K562 (cell line): ENCODE measurements around the gene CIAO3. TPM values are rescaled to one million over a fixed set of nuclear protein-coding genes. Genes with fewer than 3 reads are reported as not detected.

Experiments
- BHLHE40 ChIP-seq: IDR thresholded peaks from 2 replicates; pipeline ENCODE4 v1.6.1; 2011; ENCODE audit warnings: low read length, improper control_type of control experiment
- CBFA2T3 ChIP-seq: fragments of 450-650 bp; IDR thresholded peaks from 2 replicates; pipeline ENCODE4 v1.6.1; 2017
- CBX5 ChIP-seq: IDR thresholded peaks from 2 replicates; pipeline ENCODE4 v1.6.1; 2014; ENCODE audit warnings: low read depth, borderline replicate concordance
- CHD7 ChIP-seq: fragments of 200-600 bp; sonication (generic); IDR thresholded peaks from one replicate; pipeline ENCODE4 v1.6.1; 2012; ENCODE audit warnings: mild to moderate bottlenecking, low read depth, low read length, inconsistent platforms
- ETS1 ChIP-seq: conservative IDR thresholded peaks from 2 replicates; pipeline ENCODE4 v1.6.1; 2011; ENCODE audit warnings: low read depth, mild to moderate bottlenecking, low read length; ENCODE audit not compliant: control insufficient read depth
- ETV5 ChIP-seq: sonication (generic); formaldehyde crosslinking; IDR thresholded peaks from 2 replicates; pipeline ENCODE4 v1.4.0; 2020; ENCODE audit warnings: low read depth, mild to moderate bottlenecking, missing genetic modification reagents
- HOXB6 ChIP-seq: fragments of 250-450 bp; sonication (Bioruptor Pico); IDR thresholded peaks from 2 replicates; pipeline ENCODE4 v1.5.1; 2022; ENCODE audit warnings: mild to moderate bottlenecking, borderline replicate concordance
- NCOR1 ChIP-seq: fragments of 450-650 bp; IDR thresholded peaks from 2 replicates; pipeline ENCODE4 v1.6.1; 2016; ENCODE audit warnings: mild to moderate bottlenecking, moderate library complexity
- ZNF586 ChIP-seq: fragments of 450-650 bp; formaldehyde crosslinking; conservative IDR thresholded peaks from 2 replicates; pipeline ENCODE4 v1.4.0; 2020; ENCODE audit warnings: mild to moderate bottlenecking, moderate library complexity
- ZNF766 ChIP-seq: fragments of 200-800 bp; sonication (Bioruptor generic); conservative IDR thresholded peaks from 2 replicates; pipeline ENCODE4 v1.6.1; 2016; ENCODE audit warnings: missing genetic modification characterization, missing compliant biosample characterization
- ZNF785 ChIP-seq: fragments of 250-450 bp; sonication (Bioruptor Pico); IDR thresholded peaks from 2 replicates; pipeline ENCODE4 v1.4.0; 2020; ENCODE audit warnings: mild to moderate bottlenecking
- polyA plus RNA-seq, 8 experiments: library from polyadenylated mRNA; depleted of rRNA in 4 of 8; stranded (reverse) in 5 of 8; unstranded in 3 of 8; fragments of >200 nt; fragmentation: Nextera tagmentation in 2 of 8; fragmentation: Illumina TruSeq in 1 of 8; extraction: Ambion mirVana in 2 of 8; extraction: Trizol in 1 of 8; gene quantifications; 2 replicates each; pipeline versions ENCODE4 v1.2.1 to v1.2.3, GENCODE V29; 2011 to 2014; ENCODE audit warnings: inconsistent platforms in 1 of 8, missing spikeins in 1 of 8
- total RNA-seq, 7 experiments: library from RNA; depleted of rRNA in 6 of 7; stranded (reverse); fragments of >200 nt in 6 of 7; fragmentation: Illumina TruSeq in 2 of 7; extraction: Trizol in 2 of 7; gene quantifications; 2 replicates each; pipeline versions ENCODE4 v1.2.1 to v1.2.3, GENCODE V29; 2011 to 2021; ENCODE audit warnings: low replicate concordance in 1 of 7
- TF ChIP-seq, protein P1 (sequence below): fragments of 450-650 bp; formaldehyde crosslinking; IDR thresholded peaks from 2 replicates; pipeline ENCODE4 v1.4.0; 2020; ENCODE audit warnings: mild to moderate bottlenecking, moderate library complexity

CIAO3 gene
- total and polyA plus RNA-seq, 9 of the 15 experiments (the other 6 are each of a cell fraction or from before 2014, with no cell fraction given): 2.2 to 35.6 (median 18.7) TPM

DNA sequence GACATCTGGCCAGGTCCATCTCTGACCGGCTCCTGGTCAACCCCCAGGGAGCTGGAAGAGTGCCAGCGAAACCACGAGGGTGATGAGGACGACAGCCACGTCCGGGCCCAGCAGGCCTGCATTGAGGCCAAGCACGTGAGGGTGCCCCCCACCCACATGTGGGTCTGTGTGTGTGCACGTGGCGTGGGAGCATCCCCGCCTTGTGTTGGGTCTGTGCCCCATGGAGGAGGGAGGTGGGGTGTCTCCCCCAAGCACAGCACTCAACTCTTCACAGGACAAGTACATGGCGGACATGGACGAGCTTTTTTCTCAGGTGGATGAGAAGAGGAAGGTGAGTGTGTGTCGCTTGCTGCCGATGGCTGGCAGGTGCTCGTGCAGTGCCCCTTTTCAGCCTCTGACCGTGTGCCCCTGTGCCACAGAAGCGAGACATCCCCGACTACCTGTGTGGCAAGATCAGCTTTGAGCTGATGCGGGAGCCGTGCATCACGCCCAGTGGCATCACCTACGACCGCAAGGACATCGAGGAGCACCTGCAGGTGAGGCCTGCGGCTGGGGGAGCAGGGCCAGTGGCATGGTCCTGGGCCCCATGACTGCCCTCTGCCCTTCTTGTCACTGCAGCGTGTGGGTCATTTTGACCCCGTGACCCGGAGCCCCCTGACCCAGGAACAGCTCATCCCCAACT is 58.9 kb downstream of the CIAO3 start (continued):
- TF ChIP-seq CHD7 (no peak), NCOR1 (no peak), CBFA2T3 (peak; percentile 55), ZNF766 (CRISPR knock-in tag) (no peak), ZNF785 (CRISPR knock-in tag) (no peak), CBX5 (no peak), HOXB6 (no peak), ETV5 (CRISPR knock-in tag) (no peak), ZNF586 (CRISPR knock-in tag) (no peak), BHLHE40 (peak; percentile 92), ETS1 (peak; percentile 42; the same call in 1 of the 2 replicates)
- TF ChIP-seq, protein P1, sequence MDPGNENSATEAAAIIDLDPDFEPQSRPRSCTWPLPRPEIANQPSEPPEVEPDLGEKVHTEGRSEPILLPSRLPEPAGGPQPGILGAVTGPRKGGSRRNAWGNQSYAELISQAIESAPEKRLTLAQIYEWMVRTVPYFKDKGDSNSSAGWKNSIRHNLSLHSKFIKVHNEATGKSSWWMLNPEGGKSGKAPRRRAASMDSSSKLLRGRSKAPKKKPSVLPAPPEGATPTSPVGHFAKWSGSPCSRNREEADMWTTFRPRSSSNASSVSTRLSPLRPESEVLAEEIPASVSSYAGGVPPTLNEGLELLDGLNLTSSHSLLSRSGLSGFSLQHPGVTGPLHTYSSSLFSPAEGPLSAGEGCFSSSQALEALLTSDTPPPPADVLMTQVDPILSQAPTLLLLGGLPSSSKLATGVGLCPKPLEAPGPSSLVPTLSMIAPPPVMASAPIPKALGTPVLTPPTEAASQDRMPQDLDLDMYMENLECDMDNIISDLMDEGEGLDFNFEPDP (CRISPR knock-in tag): no peak
